ENCODE data around the gene SETBP1.
A peak's percentile ranks its signal among the peaks of the same experiment; 100 is the strongest.

The SETBP1 gene

GRCh38 chr18:45085916-45086624 is 405.4 kb downstream of the SETBP1 start:
- Mint-ChIP-seq H3K36me3 (peaks cover 8% of the 10 kb centered on the region), H3K27ac (peak overlapping the region; percentile 1), H3K4me1 (peaks cover 12% of the 10 kb centered on the region), H3K4me3 (no peak overlapping the region), H3K27me3 (no peaks in the 10 kb centered on the region), H3K9me3 (peaks cover 2% of the 10 kb centered on the region)
- ATAC-seq = no peak

- Mint-ChIP-seq H3K4me3 (no peak overlapping the region), H3K9me3 (no peaks in the 10 kb centered on the region), H3K36me3 (peaks cover 5% of the 10 kb centered on the region), H3K27me3 (no peaks in the 10 kb centered on the region), H3K4me1 (peaks cover 12% of the 10 kb centered on the region), H3K27ac (peak overlapping the region; percentile 1)
- ATAC-seq = no peak
These were observed 406.1 kb downstream of the SETBP1 start for GRCh38 chr18:45086777-45087176.

- no peaks in the 10 kb centered on the region for H3K27me3 Mint-ChIP-seq
- peaks cover 6% of the 10 kb centered on the region for H3K4me1 Mint-ChIP-seq
- no peak for ATAC-seq
- H3K36me3 Mint-ChIP-seq = no peaks in the 10 kb centered on the region
- H3K9me3 Mint-ChIP-seq = peaks cover 2% of the 10 kb centered on the region
- H3K4me3 Mint-ChIP-seq = no peak overlapping the region
- H3K27ac Mint-ChIP-seq = peak overlapping the region; percentile 26
These were observed 409.9 kb downstream of the SETBP1 start for GRCh38 chr18:45090526-45091140.

- Mint-ChIP-seq H3K36me3 (no peaks in the 10 kb centered on the region), H3K4me3 (no peak overlapping the region), H3K4me1 (no peaks in the 10 kb centered on the region), H3K27me3 (no peaks in the 10 kb centered on the region), H3K9me3 (no peaks in the 10 kb centered on the region), H3K27ac (peak overlapping the region; percentile 24)
- ATAC-seq = no peak
These were observed 419.8 kb downstream of the SETBP1 start for GRCh38 chr18:45100321-45101105.

- ATAC-seq = no peak
- no peaks in the 10 kb centered on the region for H3K27me3 Mint-ChIP-seq
- no peak overlapping the region for H3K27ac Mint-ChIP-seq
- H3K36me3 Mint-ChIP-seq = no peaks in the 10 kb centered on the region
- H3K9me3 Mint-ChIP-seq = no peaks in the 10 kb centered on the region
- no peak overlapping the region for H3K4me3 Mint-ChIP-seq
- no peaks in the 10 kb centered on the region for H3K4me1 Mint-ChIP-seq
These were observed 421.4 kb downstream of the SETBP1 start for GRCh38 chr18:45102126-45102525.

GRCh38 chr18:45102863-45103262 is 422.2 kb downstream of the SETBP1 start:
- Mint-ChIP-seq H3K4me3 (peak overlapping the region; percentile 33), H3K9me3 (no peaks in the 10 kb centered on the region), H3K36me3 (no peaks in the 10 kb centered on the region), H3K27ac (no peak overlapping the region), H3K4me1 (no peaks in the 10 kb centered on the region), H3K27me3 (no peaks in the 10 kb centered on the region)
- peak; percentile 55 for ATAC-seq

GRCh38 chr18:45103319-45104048 is 422.8 kb downstream of the SETBP1 start:
- Mint-ChIP-seq H3K27me3 (no peaks in the 10 kb centered on the region), H3K4me1 (no peaks in the 10 kb centered on the region), H3K27ac (no peak overlapping the region), H3K9me3 (no peaks in the 10 kb centered on the region), H3K36me3 (no peaks in the 10 kb centered on the region), H3K4me3 (peak overlapping the region; percentile 33)
- peak; percentile 85 for ATAC-seq

GRCh38 chr18:45104049-45104395 is 423.3 kb downstream of the SETBP1 start:
- Mint-ChIP-seq H3K9me3 (no peaks in the 10 kb centered on the region), H3K36me3 (no peaks in the 10 kb centered on the region), H3K27ac (no peak overlapping the region), H3K4me1 (no peaks in the 10 kb centered on the region), H3K27me3 (no peaks in the 10 kb centered on the region), H3K4me3 (peak overlapping the region; percentile 11)
- ATAC-seq = peak; percentile 50

- H3K27ac Mint-ChIP-seq = no peak overlapping the region
- peak; percentile 85 for ATAC-seq
- H3K4me3 Mint-ChIP-seq = peak overlapping the region; percentile 27
- H3K9me3 Mint-ChIP-seq = no peaks in the 10 kb centered on the region
- no peaks in the 10 kb centered on the region for H3K4me1 Mint-ChIP-seq
- no peaks in the 10 kb centered on the region for H3K36me3 Mint-ChIP-seq
- H3K27me3 Mint-ChIP-seq = no peaks in the 10 kb centered on the region
These were observed 425.7 kb downstream of the SETBP1 start for GRCh38 chr18:45106331-45106774.

GRCh38 chr18:45107425-45107824 is 426.7 kb downstream of the SETBP1 start:
- no peak for ATAC-seq
- Mint-ChIP-seq H3K36me3 (no peaks in the 10 kb centered on the region), H3K9me3 (no peaks in the 10 kb centered on the region), H3K27ac (no peak overlapping the region), H3K27me3 (no peaks in the 10 kb centered on the region), H3K4me3 (no peak overlapping the region), H3K4me1 (no peaks in the 10 kb centered on the region)

GRCh38 chr18:45108754-45109153 is 428.1 kb downstream of the SETBP1 start:
- no peak overlapping the region for H3K27ac Mint-ChIP-seq
- no peak overlapping the region for H3K4me3 Mint-ChIP-seq
- no peak for ATAC-seq
- no peaks in the 10 kb centered on the region for H3K36me3 Mint-ChIP-seq
- peaks cover 2% of the 10 kb centered on the region for H3K9me3 Mint-ChIP-seq
- no peaks in the 10 kb centered on the region for H3K27me3 Mint-ChIP-seq
- no peaks in the 10 kb centered on the region for H3K4me1 Mint-ChIP-seq

- no peak for ATAC-seq
- Mint-ChIP-seq H3K4me1 (no peaks in the 10 kb centered on the region), H3K4me3 (no peak overlapping the region), H3K27ac (no peak overlapping the region), H3K9me3 (peaks cover 2% of the 10 kb centered on the region), H3K27me3 (no peaks in the 10 kb centered on the region), H3K36me3 (no peaks in the 10 kb centered on the region)
These were observed 428.6 kb downstream of the SETBP1 start for GRCh38 chr18:45109271-45109670.

- ATAC-seq = no peak
- Mint-ChIP-seq H3K9me3 (peaks cover 2% of the 10 kb centered on the region), H3K36me3 (no peaks in the 10 kb centered on the region)
These were observed 429.0 kb downstream of the SETBP1 start for GRCh38 chr18:45109706-45110105.

GRCh38 chr18:45110577-45111501 is 430.2 kb downstream of the SETBP1 start:
- ATAC-seq = no peak

More at GRCh38 chr18:45109706-45110105, 429.0 kb downstream of the SETBP1 start:
- Mint-ChIP-seq H3K27me3 (no peaks in the 10 kb centered on the region), H3K27ac (no peak overlapping the region), H3K4me1 (no peaks in the 10 kb centered on the region), H3K4me3 (no peak overlapping the region)

More at GRCh38 chr18:45110577-45111501, 430.2 kb downstream of the SETBP1 start:
- no peak overlapping the region for H3K4me3 Mint-ChIP-seq
- H3K9me3 Mint-ChIP-seq = peaks cover 2% of the 10 kb centered on the region
- H3K27me3 Mint-ChIP-seq = no peaks in the 10 kb centered on the region
- H3K4me1 Mint-ChIP-seq = peaks cover 4% of the 10 kb centered on the region
- no peaks in the 10 kb centered on the region for H3K36me3 Mint-ChIP-seq
- H3K27ac Mint-ChIP-seq = no peak overlapping the region
